ENCODE data around the gene GRHL1. TPM values are rescaled to one million over a fixed set of nuclear protein-coding genes. Genes with fewer than 3 reads are reported as not detected.

GRHL1 gene
- total RNA-seq, 4 donors from 2014 or later, result 112 to 233 (median 121) TPM

DNA sequence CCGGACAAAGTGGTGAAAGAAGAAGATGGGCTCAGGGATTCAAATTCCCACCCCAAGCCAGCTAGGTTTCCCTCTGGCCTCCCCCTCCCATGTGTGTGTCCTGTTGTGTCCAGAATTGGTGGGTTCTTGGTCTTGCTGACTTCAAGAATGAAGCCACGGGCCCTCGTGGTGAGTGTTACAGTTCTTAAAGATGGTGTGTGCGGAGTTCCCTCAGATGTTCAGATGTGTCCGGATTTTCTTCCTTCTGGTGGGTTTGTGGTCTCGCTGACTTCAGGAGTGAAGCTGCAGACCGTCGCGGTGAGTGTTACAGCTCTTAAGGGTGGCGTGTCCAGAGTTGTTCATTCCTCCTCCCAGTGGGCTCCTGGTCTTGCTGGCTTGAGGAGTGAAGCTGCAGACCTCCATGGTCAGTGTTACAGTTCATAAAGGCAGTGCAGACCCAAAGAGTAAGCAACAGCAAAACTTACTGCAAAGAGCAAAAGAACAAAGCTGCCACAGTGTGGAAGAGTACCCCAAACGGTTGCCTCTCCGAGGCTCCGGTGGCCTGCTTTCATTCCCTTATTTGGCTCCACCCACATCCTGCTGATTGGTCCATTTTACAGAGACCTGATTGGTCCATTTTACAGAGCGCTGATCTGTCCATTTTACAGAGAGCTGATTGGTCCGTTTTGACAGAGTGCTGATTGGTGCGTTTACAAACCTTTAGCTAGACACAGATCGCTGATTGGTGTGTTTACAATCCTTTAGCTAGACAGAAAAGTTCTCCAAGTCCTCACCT, 54.2 kb downstream of the GRHL1 start:
- TF ChIP-seq EP300 (IDR thresholded peaks at IDR 0.05) (no peak), POLR2AphosphoS5 (IDR thresholded peaks at IDR 0.05) (no peak), POLR2A (IDR thresholded peaks at IDR 0.05) (no peak)
- TF ChIP-seq, protein P1, sequence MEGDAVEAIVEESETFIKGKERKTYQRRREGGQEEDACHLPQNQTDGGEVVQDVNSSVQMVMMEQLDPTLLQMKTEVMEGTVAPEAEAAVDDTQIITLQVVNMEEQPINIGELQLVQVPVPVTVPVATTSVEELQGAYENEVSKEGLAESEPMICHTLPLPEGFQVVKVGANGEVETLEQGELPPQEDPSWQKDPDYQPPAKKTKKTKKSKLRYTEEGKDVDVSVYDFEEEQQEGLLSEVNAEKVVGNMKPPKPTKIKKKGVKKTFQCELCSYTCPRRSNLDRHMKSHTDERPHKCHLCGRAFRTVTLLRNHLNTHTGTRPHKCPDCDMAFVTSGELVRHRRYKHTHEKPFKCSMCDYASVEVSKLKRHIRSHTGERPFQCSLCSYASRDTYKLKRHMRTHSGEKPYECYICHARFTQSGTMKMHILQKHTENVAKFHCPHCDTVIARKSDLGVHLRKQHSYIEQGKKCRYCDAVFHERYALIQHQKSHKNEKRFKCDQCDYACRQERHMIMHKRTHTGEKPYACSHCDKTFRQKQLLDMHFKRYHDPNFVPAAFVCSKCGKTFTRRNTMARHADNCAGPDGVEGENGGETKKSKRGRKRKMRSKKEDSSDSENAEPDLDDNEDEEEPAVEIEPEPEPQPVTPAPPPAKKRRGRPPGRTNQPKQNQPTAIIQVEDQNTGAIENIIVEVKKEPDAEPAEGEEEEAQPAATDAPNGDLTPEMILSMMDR (IDR thresholded peaks at IDR 0.05), result no peak

DNA sequence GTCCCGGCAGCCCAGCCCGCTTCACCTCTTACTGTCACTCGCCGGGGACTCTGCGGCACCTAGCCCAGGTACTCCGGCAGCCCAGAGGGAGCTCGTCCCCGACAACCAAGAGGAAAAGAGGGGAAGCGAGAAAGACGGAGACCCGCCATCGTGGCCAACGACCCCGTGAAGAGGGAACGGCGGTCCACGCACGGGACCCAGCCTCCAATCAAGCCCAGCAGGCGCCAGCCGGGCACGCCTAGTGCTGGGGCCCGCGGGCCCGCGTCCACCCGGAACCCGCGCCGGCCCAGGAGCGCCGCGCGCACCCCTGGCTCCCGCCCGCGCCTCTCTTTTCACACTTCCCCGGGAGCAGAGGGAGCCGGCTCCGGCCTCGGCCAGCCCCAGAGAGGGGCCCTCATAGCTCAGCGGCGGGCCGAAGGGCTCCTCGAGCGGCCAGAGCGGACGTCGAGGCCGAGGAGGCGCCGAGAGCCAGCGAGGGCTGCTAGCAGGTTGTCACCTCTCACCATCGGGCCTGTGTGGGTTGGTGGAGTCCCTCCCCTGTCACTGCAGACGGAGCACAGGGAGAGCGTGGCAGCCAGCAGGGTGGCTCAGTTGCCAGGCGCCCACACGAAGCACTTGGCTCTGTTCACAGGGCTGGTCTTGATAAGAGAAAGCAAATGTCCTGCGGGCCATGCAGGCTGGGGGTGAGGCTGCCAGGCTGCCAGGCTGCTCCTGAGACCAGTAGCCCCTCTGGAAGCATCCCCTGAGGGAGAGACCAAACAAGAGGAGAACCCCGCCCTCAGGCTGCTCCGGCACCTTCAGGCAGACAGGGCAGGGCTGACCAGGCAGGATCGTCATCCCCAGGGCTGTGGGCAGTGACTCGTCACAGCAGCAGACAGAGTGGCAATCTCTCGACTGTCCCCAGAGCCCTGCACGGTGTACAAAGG, 55.0 kb downstream of the GRHL1 start:
- Histone ChIP-seq H3K9me3 (no peaks in the 10 kb centered on the region), H3K4me1 (peaks cover 49% of the 10 kb centered on the region), H3K4me3 (no peak overlapping the region), H3K27ac (peak overlapping the region; percentile 5), H3K36me3 (no peaks in the 10 kb centered on the region), H3K27me3 (no peaks in the 10 kb centered on the region)
- WGBS, result 68% methylated on average over 55 of the region's 64 CpGs
- no peak for TF ChIP-seq POLR2AphosphoS5 (IDR thresholded peaks at IDR 0.05)
- no peak for TF ChIP-seq EP300 (IDR thresholded peaks at IDR 0.05)
- TF ChIP-seq POLR2A (IDR thresholded peaks at IDR 0.05), result no peak
- TF ChIP-seq, protein P1 (IDR thresholded peaks at IDR 0.05), result no peak
- peak; percentile 71 to 72 for DNase-seq (ENCODE audit: low spot score in 2 of 2)

More for the DNA sequence above, 54.2 kb downstream of the GRHL1 start:
- Histone ChIP-seq H3K4me3 (no peak overlapping the region), H3K36me3 (no peaks in the 10 kb centered on the region), H3K27me3 (no peaks in the 10 kb centered on the region), H3K27ac (no peak overlapping the region), H3K9me3 (no peaks in the 10 kb centered on the region), H3K4me1 (peaks cover 51% of the 10 kb centered on the region)
- WGBS, result 91% methylated on average over 17 of the region's 17 CpGs
- DNase-seq (ENCODE audit: low spot score in 2 of 2), result peak; percentile 44 to 63

GRCh38 chr2:10007435-10007834, 55.9 kb downstream of the GRHL1 start:
- H3K9me3 ChIP-seq, result no peaks in the 10 kb centered on the region
- H3K4me3 ChIP-seq, result no peak overlapping the region
- no peaks in the 10 kb centered on the region for H3K27me3 ChIP-seq
- H3K4me1 ChIP-seq, result peaks cover 48% of the 10 kb centered on the region
- H3K27ac ChIP-seq, result peak overlapping the region; percentile 5
- WGBS, result 46% methylated on average over 9 of the region's 9 CpGs
- DNase-seq (ENCODE audit: low spot score in 2 of 2), result peak; percentile 77 to 79
- TF ChIP-seq POLR2AphosphoS5 (IDR thresholded peaks at IDR 0.05) (no peak), POLR2A (IDR thresholded peaks at IDR 0.05) (no peak), EP300 (IDR thresholded peaks at IDR 0.05) (no peak)
- TF ChIP-seq, protein P1 (IDR thresholded peaks at IDR 0.05), result no peak
- H3K36me3 ChIP-seq, result no peaks in the 10 kb centered on the region

DNA sequence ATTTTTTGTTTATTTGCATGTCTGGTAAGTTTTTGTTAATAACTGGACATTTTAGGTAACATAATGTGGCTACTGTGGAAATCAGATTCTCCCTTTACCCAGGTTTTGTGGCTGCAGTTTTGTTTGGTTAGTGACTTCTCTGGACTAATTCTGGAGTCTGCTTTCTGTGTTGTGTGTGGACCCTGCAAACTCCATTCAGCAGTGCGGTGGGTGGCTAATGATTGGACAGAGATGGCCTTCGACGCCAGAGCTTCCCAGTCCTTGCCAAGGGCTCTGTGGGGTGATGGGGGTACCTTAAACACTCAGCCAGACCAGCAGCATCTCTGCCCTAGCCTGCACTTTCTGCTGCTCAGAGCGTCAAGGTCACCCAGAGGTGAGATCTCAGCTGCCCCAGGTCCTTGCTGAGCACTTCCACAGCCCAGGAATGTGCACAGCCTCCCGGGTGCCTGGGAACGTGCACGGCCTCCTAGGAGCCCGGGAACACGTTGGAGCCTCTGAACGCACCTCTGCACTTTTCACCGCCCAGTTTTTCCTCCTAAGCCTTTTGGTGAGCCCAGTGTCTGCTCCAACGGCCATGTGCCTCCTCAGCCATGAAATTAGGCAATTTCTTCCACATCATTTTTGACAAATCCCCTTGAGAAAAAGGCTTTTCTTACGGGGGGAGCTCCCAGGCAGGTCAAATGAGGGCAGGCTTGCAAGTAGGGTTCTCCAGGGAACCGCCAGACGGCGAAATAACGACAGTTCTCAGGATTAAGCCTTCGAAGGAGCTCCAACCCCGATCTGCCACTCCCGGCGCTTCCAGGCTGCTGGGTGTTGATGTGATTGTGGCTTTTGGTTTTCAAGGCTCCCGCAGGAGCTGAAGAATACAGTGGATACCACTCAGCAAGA, 56.7 kb downstream of the GRHL1 start:
- DNase-seq (ENCODE audit: low spot score in 2 of 2), result peak; percentile 72 to 77
- peak overlapping the region; percentile 51 for H3K27ac ChIP-seq

More for the DNA sequence above, 56.7 kb downstream of the GRHL1 start:
- TF ChIP-seq POLR2AphosphoS5 (IDR thresholded peaks at IDR 0.05) (peak in 2 of 3 donors; percentile 18 to 52), EP300 (IDR thresholded peaks at IDR 0.05) (no peak)
- TF ChIP-seq, protein P1 (IDR thresholded peaks at IDR 0.05), result peak in 1 of 2 donors; percentile 9
- 62% methylated on average over 22 of the region's 22 CpGs for WGBS
- Histone ChIP-seq H3K4me1 (peaks cover 48% of the 10 kb centered on the region), H3K27me3 (no peaks in the 10 kb centered on the region), H3K36me3 (no peaks in the 10 kb centered on the region), H3K9me3 (no peaks in the 10 kb centered on the region), H3K4me3 (no peak overlapping the region)

All from suprapubic skin (tissue), 4 donors.